HepG2 (cell line): ENCODE results near the gene PKNOX2. TPM values are rescaled to one million over a fixed set of nuclear protein-coding genes. Genes with fewer than 3 reads are reported as not detected.

Experiments used
- ATAC-seq: fragments of 200-7000 bp; cut with Tn5 transposase; 3 replicates; pipeline ENCODE4 v1.9.1; 2020; ENCODE audit warnings: mild to moderate bottlenecking, moderate library complexity
- BruUV-seq: library from RNA; stranded (reverse); fragments of 400-500 nt; replicated peaks from 2 replicates; lab custom pipeline; 2021; lab: Mats Ljungman, UMichigan
- CTCF ChIA-PET: fragments of 300-600 bp; formaldehyde crosslinking; extraction: SDS; loops from one replicate; lab custom pipeline; 2021; ENCODE audit warnings: low total read pairs, inconsistent platforms, low intra/inter-chr PET ratio; lab: Yijun Ruan, JAX
- POLR2A ChIA-PET: fragments of 350-600 bp; sonication (Branson Sonifier 250); formaldehyde crosslinking; loops from one replicate; lab custom pipeline; 2020; ENCODE audit warnings: antibody characterized with exemption, inconsistent platforms; lab: Yijun Ruan, JAX
- DNase-seq: peaks from one replicate; pipeline ENCODE4 v3.0.0-alpha.2; 2015; ENCODE audit warnings: low spot score
- FAIRE-seq: peaks from 3 replicates; lab custom pipeline; 2011; peaks lifted over from hg19 to GRCh38; lab: Jason Lieb, UNC
- H2AFZ ChIP-seq: one replicate; pipeline ENCODE4 v1.6.1; 2011; ENCODE audit warnings: low read length, inconsistent platforms
- H3K27ac ChIP-seq: fragments of 300-600 bp; 3 replicates; pipeline ENCODE4 v1.8.0; 2011; ENCODE audit warnings: mixed run types, mild to moderate bottlenecking, mixed read lengths, low read length, inconsistent platforms; ENCODE audit not compliant: insufficient read depth; ENCODE audit errors: extremely low read length
- H3K27me3 ChIP-seq, 2 experiments: fragments of 200-600 bp in 1 of 2; 2 replicates in 1 of 2; 3 replicates in 1 of 2; pipeline versions ENCODE4 v1.6.0 to v1.8.0; 2011; ENCODE audit warnings: low read length in 2 of 2, mild to moderate bottlenecking in 2 of 2, moderate library complexity in 2 of 2, inconsistent platforms in 1 of 2; ENCODE audit not compliant: insufficient read depth in 2 of 2, control insufficient read depth in 1 of 2
- H3K36me3 ChIP-seq, 2 experiments: fragments of 200-600 bp in 1 of 2; replicated peaks in 1 of 2; 2 replicates in 1 of 2; 3 replicates in 1 of 2; pipeline versions ENCODE4 v1.5.1 to v1.8.0; 2011; ENCODE audit warnings: low read length in 2 of 2, inconsistent platforms in 1 of 2; ENCODE audit not compliant: insufficient read depth in 2 of 2, control insufficient read depth in 1 of 2
- H3K4me1 ChIP-seq: 2 replicates; pipeline ENCODE4 v1.5.1; 2012; ENCODE audit warnings: low read length, inconsistent platforms; ENCODE audit not compliant: insufficient read depth
- H3K4me2 ChIP-seq: 2 replicates; pipeline ENCODE4 v1.6.0; 2011; ENCODE audit warnings: low read depth, low read length, inconsistent platforms
- H3K4me3 ChIP-seq, 3 experiments: fragments of 200-600 bp in 1 of 3; sonication (generic), shearing (Covaris generic) in 1 of 3; replicated peaks in 1 of 3; 2 replicates each; pipeline ENCODE4 v1.5.1; 2011 to 2016; ENCODE audit warnings: low read length in 3 of 3, inconsistent platforms in 2 of 3, low read depth in 2 of 3, mild to moderate bottlenecking in 2 of 3, control low read depth in 1 of 3, mixed read lengths in 1 of 3; ENCODE audit not compliant: insufficient read depth in 1 of 3
- H3K79me2 ChIP-seq: one replicate; pipeline ENCODE4 v1.6.1; 2011; ENCODE audit warnings: low read length, inconsistent platforms; ENCODE audit not compliant: insufficient read depth
- H3K9ac ChIP-seq: 2 replicates; pipeline ENCODE4 v1.6.0; 2011; ENCODE audit warnings: mild to moderate bottlenecking, low read depth, low read length, inconsistent platforms; ENCODE audit not compliant: insufficient read depth
- H3K9me3 ChIP-seq: 2 replicates; pipeline ENCODE4 v1.5.1; 2012; ENCODE audit warnings: mild to moderate bottlenecking, low read length
- H4K20me1 ChIP-seq: 2 replicates; pipeline ENCODE4 v1.6.0; 2011; ENCODE audit warnings: inconsistent platforms, mild to moderate bottlenecking, low read length, moderate library complexity; ENCODE audit not compliant: insufficient read depth
- CC2D1A ChIP-seq: sonication (generic); formaldehyde crosslinking; IDR thresholded peaks from 2 replicates; pipeline ENCODE4 v1.8.1; 2023; ENCODE audit warnings: mild to moderate bottlenecking, missing genetic modification reagents
- FOXA1 ChIP-seq, 2 experiments: fragments of 450-650 bp in 1 of 2; sonication (generic) in 1 of 2; formaldehyde crosslinking in 1 of 2; IDR thresholded peaks; 2 replicates each; pipeline versions ENCODE4 v1.4.0 to v1.6.1; 2016 to 2020; ENCODE audit warnings: missing genetic modification reagents in 1 of 2
- HNRNPUL1 ChIP-seq: fragments of 200-400 bp; formaldehyde crosslinking; IDR thresholded peaks from 2 replicates; pipeline ENCODE4 v1.6.1; 2017; ENCODE audit warnings: low read depth, mild to moderate bottlenecking, low read length, moderate library complexity
- MTF2 ChIP-seq: sonication (generic); formaldehyde crosslinking; IDR thresholded peaks from 2 replicates; pipeline ENCODE4 v1.5.0; 2020; ENCODE audit warnings: missing genetic modification reagents, borderline replicate concordance
- NFE2L1 ChIP-seq: sonication (generic); formaldehyde crosslinking; IDR thresholded peaks from 2 replicates; pipeline ENCODE4 v1.4.0; 2020; ENCODE audit warnings: missing genetic modification reagents, mild to moderate bottlenecking, borderline replicate concordance
- ZIK1 ChIP-seq: sonication (generic); formaldehyde crosslinking; IDR thresholded peaks from 2 replicates; pipeline ENCODE4 v1.5.0; 2020; ENCODE audit warnings: mild to moderate bottlenecking, low read depth, missing genetic modification reagents, borderline replicate concordance
- ZKSCAN5 ChIP-seq: sonication (generic); formaldehyde crosslinking; IDR thresholded peaks from 2 replicates; pipeline ENCODE4 v1.5.1; 2020; ENCODE audit warnings: mild to moderate bottlenecking, missing genetic modification reagents
- ZNF770 ChIP-seq: sonication (generic); formaldehyde crosslinking; IDR thresholded peaks from 2 replicates; pipeline ENCODE4 v1.5.0; 2020; ENCODE audit warnings: mild to moderate bottlenecking, missing genetic modification reagents
- WGBS: methylation state at CpG from one replicate; pipeline ENCODE4 v1.1.6; 2017; ENCODE audit warnings: low lambda C conversion rate; 5-methylcytosine and 5-hydroxymethylcytosine counted together
- in situ Hi-C: cut with HindIII; loops from 2 replicates; pipeline ENCODE4 v1.10.0; 2017; ENCODE audit warnings: low pct_unique_long_range_greater_than_20kb; ENCODE audit not compliant: extremely low pct_ligation_motif_present
- intact Hi-C: fragments of 100-400 bp; cut with micrococcal nuclease; formaldehyde crosslinking; loops from one replicate; pipeline ENCODE4 v1.10.0; 2022; ENCODE audit not compliant: unreplicated experiment
- polyA plus RNA-seq, 8 experiments: library from polyadenylated mRNA; depleted of rRNA in 3 of 8; stranded (reverse) in 7 of 8; unstranded in 1 of 8; fragments of >200 nt; fragmentation: Illumina TruSeq in 4 of 8; extraction: Trizol in 4 of 8; gene quantifications; 2 replicates each; pipeline versions ENCODE4 v1.2.1 to v1.2.3, GENCODE V29; 2011 to 2016; ENCODE audit warnings: low read depth in 4 of 8, missing spikeins in 1 of 8, mixed read lengths in 1 of 8; ENCODE audit not compliant: insufficient read depth in 1 of 8
- total RNA-seq, 5 experiments: library from RNA; depleted of rRNA; stranded (reverse); fragments of >200 nt; fragmentation: Illumina TruSeq; extraction: Trizol; gene quantifications; 2 replicates each; pipeline ENCODE4 v1.2.3, GENCODE V29; 2016; ENCODE audit warnings: low read depth in 1 of 5
- TF ChIP-seq, protein P1 (sequence below): sonication (generic); formaldehyde crosslinking; IDR thresholded peaks from 2 replicates; pipeline ENCODE4 v1.8.0; 2022; ENCODE audit warnings: low read depth, missing genetic modification reagents
- TF ChIP-seq, protein P2 (sequence below): sonication (generic); formaldehyde crosslinking; IDR thresholded peaks from 2 replicates; pipeline ENCODE4 v1.8.1; 2023; ENCODE audit warnings: mild to moderate bottlenecking, missing genetic modification reagents

Gene PKNOX2
- total and polyA plus RNA-seq, 2 of the 13 experiments (the other 11 are each of a cell fraction or from before 2014, with no cell fraction given), result not detected

GRCh38 chr11:125192717-125193415 lies 28.3 kb downstream of the PKNOX2 start:
- in situ Hi-C loops, result no loop called here
- no peak for ATAC-seq

More at GRCh38 chr11:125192717-125193415, 28.3 kb downstream of the PKNOX2 start:
- 36% methylated on average over 9 of the region's 11 CpGs for WGBS
- H3K27me3 ChIP-seq, result peaks cover 3 to 71% of the 10 kb centered on the region in 2 experiments; a peak in 4 of 5 replicates
- ChIA-PET CTCF (no interaction called here), POLR2A (no interaction called here)
- H3K27ac ChIP-seq, result no peak overlapping the region
- no peaks in the 10 kb centered on the region for H3K36me3 ChIP-seq
- no peak overlapping the region for H3K4me3 ChIP-seq
- no peaks in the 10 kb centered on the region for H3K79me2 ChIP-seq
- H3K4me1 ChIP-seq, result no peaks in the 10 kb centered on the region
- BruUV-seq, result no TSS peak
- no peak overlapping the region for H3K9ac ChIP-seq
- H3K9me3 ChIP-seq, result no peaks in the 10 kb centered on the region; the same call in 1 of the 2 replicates
- TF ChIP-seq MTF2 (no peak), ZNF770 (CRISPR knock-in tag) (no peak), CC2D1A (CRISPR knock-in tag) (no peak), NFE2L1 (no peak), HNRNPUL1 (no peak), FOXA1 (IDR thresholded peaks at IDR 0.05) (no peak), FOXA1 (CRISPR knock-in tag; IDR thresholded peaks at IDR 0.05) (no peak), ZIK1 (CRISPR knock-in tag) (no peak), ZKSCAN5 (CRISPR knock-in tag) (no peak)
- TF ChIP-seq, protein P1, sequence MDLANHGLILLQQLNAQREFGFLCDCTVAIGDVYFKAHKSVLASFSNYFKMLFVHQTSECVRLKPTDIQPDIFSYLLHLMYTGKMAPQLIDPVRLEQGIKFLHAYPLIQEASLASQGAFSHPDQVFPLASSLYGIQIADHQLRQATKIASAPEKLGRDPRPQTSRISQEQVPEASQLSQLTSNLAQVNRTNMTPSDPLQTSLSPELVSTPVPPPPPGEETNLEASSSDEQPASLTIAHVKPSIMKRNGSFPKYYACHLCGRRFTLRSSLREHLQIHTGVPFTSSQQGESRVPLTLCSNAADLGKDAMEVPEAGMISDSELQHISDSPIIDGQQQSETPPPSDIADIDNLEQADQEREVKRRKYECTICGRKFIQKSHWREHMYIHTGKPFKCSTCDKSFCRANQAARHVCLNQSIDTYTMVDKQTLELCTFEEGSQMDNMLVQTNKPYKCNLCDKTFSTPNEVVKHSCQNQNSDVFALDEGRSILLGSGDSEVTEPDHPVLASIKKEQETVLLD (CRISPR knock-in tag), result no peak
- TF ChIP-seq, protein P2, sequence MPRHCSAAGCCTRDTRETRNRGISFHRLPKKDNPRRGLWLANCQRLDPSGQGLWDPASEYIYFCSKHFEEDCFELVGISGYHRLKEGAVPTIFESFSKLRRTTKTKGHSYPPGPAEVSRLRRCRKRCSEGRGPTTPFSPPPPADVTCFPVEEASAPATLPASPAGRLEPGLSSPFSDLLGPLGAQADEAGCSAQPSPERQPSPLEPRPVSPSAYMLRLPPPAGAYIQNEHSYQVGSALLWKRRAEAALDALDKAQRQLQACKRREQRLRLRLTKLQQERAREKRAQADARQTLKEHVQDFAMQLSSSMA (CRISPR knock-in tag), result no peak
- FAIRE-seq, result no peak
- H2AFZ ChIP-seq, result no peak overlapping the region
- H4K20me1 ChIP-seq, result no peaks in the 10 kb centered on the region
- intact Hi-C loops, result no loop called here
- H3K4me2 ChIP-seq, result no peak overlapping the region
- no peak for DNase-seq
